HCT116 (cell line): ENCODE data around the gene DDR1. TPM values are rescaled to one million over a fixed set of nuclear protein-coding genes. Genes with fewer than 3 reads are reported as not detected.

Experiments used
- ATAC-seq: fragments of 200-7000 bp; cut with Tn5 transposase; 2 replicates; pipeline ENCODE4 v1.9.1; 2020; ENCODE audit warnings: mild to moderate bottlenecking, moderate library complexity
- BruUV-seq: library from RNA; stranded (reverse); fragments of 400-500 nt; replicated peaks from 2 replicates; lab custom pipeline; 2021; lab: Mats Ljungman, UMichigan
- CTCF ChIA-PET: fragments of 300-600 bp; sonication (Branson Sonifier 250); formaldehyde crosslinking; loops from one replicate; lab custom pipeline; 2021; ENCODE audit warnings: antibody characterized with exemption; lab: Charles Lee
- POLR2A ChIA-PET: fragments of 300-600, 350-600 bp; sonication (Branson Sonifier 250); formaldehyde crosslinking; loops from one replicate; lab custom pipeline; 2021; ENCODE audit warnings: antibody characterized with exemption; lab: Charles Lee
- RAD21 ChIA-PET, 2 experiments: fragments of 300-600 bp; sonication (Branson Sonifier 250); formaldehyde crosslinking; loops; one replicate each; lab custom pipeline; 2023; ENCODE audit warnings: low total read pairs in 2 of 2; ENCODE audit not compliant: uncharacterized antibody in 2 of 2, unreplicated experiment in 2 of 2, low non-redundant PET in 1 of 2; lab: Charles Lee
- DNase-seq: peaks from one replicate; pipeline ENCODE4 v3.0.0-alpha.2; 2010; ENCODE audit warnings: low read depth, low spot score
- H2AFZ ChIP-seq: fragments of 200-600 bp; shearing (Covaris generic), sonication (generic); 2 replicates; pipeline ENCODE4 v1.6.1; 2017; ENCODE audit warnings: low read depth, mixed run types, mixed read lengths, antibody characterized with exemption, low read length; ENCODE audit not compliant: poor library complexity, severe bottlenecking
- H3K27ac ChIP-seq: 2 replicates; pipeline ENCODE4 v1.5.1; 2012; ENCODE audit warnings: low read depth, low read length
- H3K27me3 ChIP-seq: fragments of 200-600 bp; sonication (generic); 2 replicates; pipeline ENCODE4 v1.6.1; 2016; ENCODE audit warnings: mixed run types, low read length, mixed read lengths; ENCODE audit not compliant: insufficient read depth
- H3K36me3 ChIP-seq, 2 experiments: fragments of 200-500 bp in 1 of 2; fragments of 200-600 bp in 1 of 2; sonication (Bioruptor generic) in 1 of 2; sonication (generic) in 1 of 2; 2 replicates each; pipeline versions ENCODE4 v1.5.1 to v1.6.1; 2014 to 2016; ENCODE audit warnings: low read length in 2 of 2, inconsistent platforms in 1 of 2, mixed read lengths in 1 of 2, mixed run types in 1 of 2; ENCODE audit not compliant: insufficient read depth in 2 of 2, control insufficient read depth in 1 of 2
- H3K4me1 ChIP-seq, 2 experiments: fragments of 200-600 bp in 1 of 2; sonication (generic) in 1 of 2; 2 replicates each; pipeline versions ENCODE4 v1.5.1 to v1.6.1; 2012 to 2017; ENCODE audit warnings: low read length in 2 of 2, inconsistent platforms in 1 of 2, mild to moderate bottlenecking in 1 of 2, mixed read lengths in 1 of 2, mixed run types in 1 of 2, moderate library complexity in 1 of 2; ENCODE audit not compliant: insufficient read depth in 2 of 2, control insufficient read depth in 1 of 2
- H3K4me2 ChIP-seq: fragments of 200-600 bp; sonication (generic); 2 replicates; pipeline ENCODE4 v1.6.1; 2017; ENCODE audit warnings: mixed run types, low read length, mixed read lengths
- H3K4me3 ChIP-seq, 2 experiments: fragments of 200-600 bp in 1 of 2; sonication (generic) in 1 of 2; replicated peaks in 1 of 2; 2 replicates each; pipeline ENCODE4 v1.5.1; 2011 to 2016; ENCODE audit warnings: low read length in 2 of 2, control low read depth in 1 of 2, low read depth in 1 of 2, mild to moderate bottlenecking in 1 of 2, mixed read lengths in 1 of 2, mixed run types in 1 of 2
- H3K79me2 ChIP-seq: fragments of 200-600 bp; sonication (generic); 2 replicates; pipeline ENCODE4 v1.6.1; 2017; ENCODE audit warnings: mild to moderate bottlenecking, mixed run types, low read length, moderate library complexity, mixed read lengths; ENCODE audit not compliant: insufficient read depth
- H3K9ac ChIP-seq: fragments of 200-600 bp; sonication (generic); 2 replicates; pipeline ENCODE4 v1.6.1; 2016; ENCODE audit warnings: low read length, mixed read lengths
- H3K9me2 ChIP-seq: fragments of 200-600 bp; sonication (generic), shearing (Covaris generic); 2 replicates; pipeline ENCODE4 v1.6.1; 2017; ENCODE audit warnings: mixed run types, mild to moderate bottlenecking, moderate library complexity; ENCODE audit not compliant: insufficient read depth
- H3K9me3 ChIP-seq, 2 experiments: fragments of 200-500 bp in 1 of 2; fragments of 200-600 bp in 1 of 2; sonication (Bioruptor generic) in 1 of 2; sonication (generic) in 1 of 2; 2 replicates each; pipeline ENCODE4 v1.6.1; 2014 to 2017; ENCODE audit warnings: low read length in 2 of 2, mixed read lengths in 2 of 2, inconsistent platforms in 1 of 2, low read depth in 1 of 2, mild to moderate bottlenecking in 1 of 2, mixed run types in 1 of 2, moderate library complexity in 1 of 2; ENCODE audit not compliant: control insufficient read depth in 1 of 2, insufficient read depth in 1 of 2
- H4K20me1 ChIP-seq: fragments of 200-600 bp; sonication (generic), shearing (Covaris generic); 2 replicates; pipeline ENCODE4 v1.6.1; 2017; ENCODE audit warnings: mixed run types, mild to moderate bottlenecking, moderate library complexity; ENCODE audit not compliant: insufficient read depth
- CBX3 ChIP-seq: IDR thresholded peaks from 2 replicates; pipeline ENCODE4 v1.6.1; 2012; ENCODE audit warnings: low read depth
- CEBPB ChIP-seq: IDR thresholded peaks from 2 replicates; pipeline ENCODE4 v1.6.1; 2012; ENCODE audit warnings: low read depth
- EGR1 ChIP-seq: IDR thresholded peaks from 2 replicates; pipeline ENCODE4 v1.6.1; 2012; ENCODE audit warnings: low read depth
- EZH2phosphoT487 ChIP-seq: fragments of 200-600 bp; IDR thresholded peaks from 2 replicates; pipeline ENCODE4 v1.6.1; 2018; ENCODE audit warnings: antibody characterized with exemption, borderline replicate concordance
- JUND ChIP-seq: IDR thresholded peaks from 2 replicates; pipeline ENCODE4 v1.6.1; 2012
- RAD21 ChIP-seq: IDR thresholded peaks from 2 replicates; pipeline ENCODE4 v1.6.1; 2012; ENCODE audit warnings: low read depth, mild to moderate bottlenecking
- SRF ChIP-seq: IDR thresholded peaks from 2 replicates; pipeline ENCODE4 v1.6.1; 2012; ENCODE audit warnings: low read depth
- TCF7L2 ChIP-seq: IDR thresholded peaks from 2 replicates; pipeline ENCODE4 v1.7.0; 2011; ENCODE audit warnings: borderline replicate concordance, inconsistent platforms; ENCODE audit not compliant: insufficient read depth, insufficient read length; ENCODE audit errors: extremely low read depth
- YY1 ChIP-seq: IDR thresholded peaks from 2 replicates; pipeline ENCODE4 v1.6.1; 2011; ENCODE audit warnings: low read length, low read depth, moderate library complexity, mild to moderate bottlenecking; ENCODE audit not compliant: insufficient replicate concordance; ENCODE audit errors: extremely low read depth
- ZFX ChIP-seq: fragments of 450-650 bp; IDR thresholded peaks from 2 replicates; pipeline ENCODE4 v1.6.1; 2017
- ZNF274 ChIP-seq: fragments of 200-500 bp; sonication (Bioruptor generic); IDR thresholded peaks from 2 replicates; pipeline ENCODE4 v1.6.1; 2014; ENCODE audit warnings: mild to moderate bottlenecking, low read depth, low read length, inconsistent platforms
- intact Hi-C: fragments of 100-400 bp; cut with micrococcal nuclease; formaldehyde crosslinking; loops from 2 replicates; pipeline ENCODE4 v1.10.0; 2022
- total RNA-seq: library from RNA; stranded (reverse); gene quantifications from one replicate; pipeline ENCODE4 v1.2.1, GENCODE V29; 2021; ENCODE audit not compliant: unreplicated experiment
- TF ChIP-seq, protein P1 (sequence below): IDR thresholded peaks from 2 replicates; pipeline ENCODE4 v1.6.1; 2012; ENCODE audit warnings: low read depth
- TF ChIP-seq, protein P2 (sequence below): IDR thresholded peaks from 2 replicates; pipeline ENCODE4 v1.6.1; 2012
- TF ChIP-seq, protein P3 (sequence below): IDR thresholded peaks from 2 replicates; pipeline ENCODE4 v1.6.1; 2011; ENCODE audit warnings: mild to moderate bottlenecking, low read length, moderate library complexity; ENCODE audit not compliant: insufficient replicate concordance; ENCODE audit errors: extremely low read depth

DDR1 gene
- total RNA-seq, 1 experiment from 2014 or later = 211 TPM

DNA sequence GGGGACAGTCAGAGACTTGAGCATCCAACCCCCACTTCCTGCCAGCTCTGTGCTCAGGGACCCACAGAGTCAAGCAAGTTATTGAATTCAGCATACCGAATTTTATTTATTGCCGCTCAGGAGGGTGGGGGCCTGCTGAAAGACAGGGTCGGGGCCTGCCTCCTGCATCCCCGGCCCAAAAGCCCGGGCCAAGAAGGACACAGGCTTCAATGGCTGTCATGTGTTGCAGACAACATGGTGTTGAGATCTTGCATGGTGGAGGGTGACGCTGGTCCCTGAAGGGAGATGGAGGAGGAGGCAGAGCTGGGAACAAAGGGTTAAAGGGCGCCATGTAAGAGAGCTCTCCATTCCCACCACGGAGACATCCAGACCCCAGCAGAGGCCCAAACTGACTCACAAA is 47.0 kb downstream of the DDR1 start:
- CTCF ChIA-PET = interaction anchor here (0.7 to 1.6 kb wide), 3 partner anchors 9 to 16 kb away, joined by 3 to 6 read pairs (median 5); partner anchors contain the start of gene MUCL3
- DNase-seq (no peak), ATAC-seq (no peak)
- peaks cover 7 to 20% of the 10 kb centered on the region in 2 experiments; a peak in 3 of 4 replicates for H3K4me1 ChIP-seq
- H3K27me3 ChIP-seq = no peaks in the 10 kb centered on the region
- H3K9me3 ChIP-seq = peaks cover 0 to 11% of the 10 kb centered on the region in 2 experiments; a peak in 1 of 4 replicates
- H3K79me2 ChIP-seq = no peaks in the 10 kb centered on the region
- TF ChIP-seq, protein P1, sequence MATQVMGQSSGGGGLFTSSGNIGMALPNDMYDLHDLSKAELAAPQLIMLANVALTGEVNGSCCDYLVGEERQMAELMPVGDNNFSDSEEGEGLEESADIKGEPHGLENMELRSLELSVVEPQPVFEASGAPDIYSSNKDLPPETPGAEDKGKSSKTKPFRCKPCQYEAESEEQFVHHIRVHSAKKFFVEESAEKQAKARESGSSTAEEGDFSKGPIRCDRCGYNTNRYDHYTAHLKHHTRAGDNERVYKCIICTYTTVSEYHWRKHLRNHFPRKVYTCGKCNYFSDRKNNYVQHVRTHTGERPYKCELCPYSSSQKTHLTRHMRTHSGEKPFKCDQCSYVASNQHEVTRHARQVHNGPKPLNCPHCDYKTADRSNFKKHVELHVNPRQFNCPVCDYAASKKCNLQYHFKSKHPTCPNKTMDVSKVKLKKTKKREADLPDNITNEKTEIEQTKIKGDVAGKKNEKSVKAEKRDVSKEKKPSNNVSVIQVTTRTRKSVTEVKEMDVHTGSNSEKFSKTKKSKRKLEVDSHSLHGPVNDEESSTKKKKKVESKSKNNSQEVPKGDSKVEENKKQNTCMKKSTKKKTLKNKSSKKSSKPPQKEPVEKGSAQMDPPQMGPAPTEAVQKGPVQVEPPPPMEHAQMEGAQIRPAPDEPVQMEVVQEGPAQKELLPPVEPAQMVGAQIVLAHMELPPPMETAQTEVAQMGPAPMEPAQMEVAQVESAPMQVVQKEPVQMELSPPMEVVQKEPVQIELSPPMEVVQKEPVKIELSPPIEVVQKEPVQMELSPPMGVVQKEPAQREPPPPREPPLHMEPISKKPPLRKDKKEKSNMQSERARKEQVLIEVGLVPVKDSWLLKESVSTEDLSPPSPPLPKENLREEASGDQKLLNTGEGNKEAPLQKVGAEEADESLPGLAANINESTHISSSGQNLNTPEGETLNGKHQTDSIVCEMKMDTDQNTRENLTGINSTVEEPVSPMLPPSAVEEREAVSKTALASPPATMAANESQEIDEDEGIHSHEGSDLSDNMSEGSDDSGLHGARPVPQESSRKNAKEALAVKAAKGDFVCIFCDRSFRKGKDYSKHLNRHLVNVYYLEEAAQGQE = no peak
- TF ChIP-seq YY1 = no peak
- TF ChIP-seq CBX3 = no peak
- H3K9ac ChIP-seq = no peak overlapping the region
- no peak overlapping the region for H3K4me2 ChIP-seq
- no peak overlapping the region for H3K27ac ChIP-seq
- no peak overlapping the region for H2AFZ ChIP-seq
- H3K36me3 ChIP-seq = peaks cover under 1 to 2% of the 10 kb centered on the region in 2 experiments; a peak in 2 of 4 replicates
- RAD21 ChIA-PET = no interaction called here
- intact Hi-C loops = no loop called here
- no peaks in the 10 kb centered on the region for H4K20me1 ChIP-seq
- BruUV-seq = no TSS peak
- H3K4me3 ChIP-seq = no peak overlapping the region
- POLR2A ChIA-PET = no interaction called here
- no peaks in the 10 kb centered on the region for H3K9me2 ChIP-seq

DNA sequence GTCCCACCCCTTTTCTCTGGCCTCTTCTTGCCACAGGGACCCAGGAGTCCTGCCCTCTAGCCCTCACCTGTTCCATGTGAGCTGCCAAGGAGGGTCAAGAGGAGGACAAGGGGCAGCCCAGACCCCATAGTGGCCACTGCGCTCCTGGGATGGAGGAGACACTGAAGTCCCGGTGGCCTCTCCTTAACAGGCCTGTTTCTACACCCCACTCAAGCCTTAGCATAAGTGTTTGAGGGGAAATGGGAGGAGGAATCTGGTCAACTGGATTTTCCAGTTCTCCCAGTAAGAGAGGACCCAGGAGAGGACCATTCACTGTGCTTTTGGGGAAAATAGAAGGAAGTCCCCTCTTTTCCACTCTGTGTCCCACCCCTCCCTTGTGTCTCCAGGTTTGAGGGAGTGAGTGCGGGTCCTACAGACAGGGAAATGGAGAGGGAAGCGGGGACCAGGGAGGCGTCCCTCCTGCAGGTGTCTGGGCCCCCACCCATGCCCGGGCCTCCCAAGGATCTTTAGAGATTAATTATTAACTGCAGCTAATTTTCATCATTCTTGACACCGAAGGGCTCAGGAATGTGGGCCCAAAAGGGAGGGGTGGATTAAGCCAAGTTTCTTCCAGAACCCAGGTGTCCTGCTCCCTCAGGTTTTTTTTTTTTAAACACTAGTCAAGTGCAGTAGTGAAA is 47.8 kb downstream of the DDR1 start, which contains the start of gene SFTA2:
SFTA2 (minus strand) TSS at position 202 of the 677 bp plus-strand sequence; CDS start at position 128, 74 bp downstream.
- H3K27me3 ChIP-seq = no peaks in the 10 kb centered on the region
- peaks cover 0 to 11% of the 10 kb centered on the region in 2 experiments; a peak in 1 of 4 replicates for H3K9me3 ChIP-seq
- H3K27ac ChIP-seq = no peak within 1 kb of the TSS
- DNase-seq (no peak), ATAC-seq (no peak)
- H3K79me2 ChIP-seq = no peaks in the 10 kb centered on the region
- H3K4me2 ChIP-seq = peak within 1 kb of the TSS; percentile 43
- POLR2A ChIA-PET = no interaction called here
- intact Hi-C loops = no loop called here
- no peaks in the 10 kb centered on the region for H4K20me1 ChIP-seq
- RAD21 ChIA-PET = no interaction called here
- H3K9me2 ChIP-seq = no peaks in the 10 kb centered on the region
- H3K9ac ChIP-seq = no peak within 1 kb of the TSS
- H3K4me3 ChIP-seq = no peak within 1 kb of the TSS
- CTCF ChIA-PET = interaction anchor here (0.7 to 1.6 kb wide), 3 partner anchors 8 to 17 kb away, joined by 3 to 6 read pairs (median 5); partner anchors contain the start of gene MUCL3
- H3K36me3 ChIP-seq = no peaks in the 10 kb centered on the region
- H3K4me1 ChIP-seq = peaks cover 7 to 13% of the 10 kb centered on the region in 2 experiments; a peak in 3 of 4 replicates
- BruUV-seq = no TSS peak
- H2AFZ ChIP-seq = no peak within 1 kb of the TSS
- TF ChIP-seq EGR1 = no peak
- TF ChIP-seq CEBPB = no peak
- no peak for TF ChIP-seq ZNF274
- TF ChIP-seq ZFX = no peak
- no peak for TF ChIP-seq EZH2phosphoT487
- no peak for TF ChIP-seq CBX3
- TF ChIP-seq, protein P2, sequence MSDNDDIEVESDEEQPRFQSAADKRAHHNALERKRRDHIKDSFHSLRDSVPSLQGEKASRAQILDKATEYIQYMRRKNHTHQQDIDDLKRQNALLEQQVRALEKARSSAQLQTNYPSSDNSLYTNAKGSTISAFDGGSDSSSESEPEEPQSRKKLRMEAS = no peak
- no peak for TF ChIP-seq JUND
- TF ChIP-seq RAD21 = no peak
- TF ChIP-seq, protein P3, sequence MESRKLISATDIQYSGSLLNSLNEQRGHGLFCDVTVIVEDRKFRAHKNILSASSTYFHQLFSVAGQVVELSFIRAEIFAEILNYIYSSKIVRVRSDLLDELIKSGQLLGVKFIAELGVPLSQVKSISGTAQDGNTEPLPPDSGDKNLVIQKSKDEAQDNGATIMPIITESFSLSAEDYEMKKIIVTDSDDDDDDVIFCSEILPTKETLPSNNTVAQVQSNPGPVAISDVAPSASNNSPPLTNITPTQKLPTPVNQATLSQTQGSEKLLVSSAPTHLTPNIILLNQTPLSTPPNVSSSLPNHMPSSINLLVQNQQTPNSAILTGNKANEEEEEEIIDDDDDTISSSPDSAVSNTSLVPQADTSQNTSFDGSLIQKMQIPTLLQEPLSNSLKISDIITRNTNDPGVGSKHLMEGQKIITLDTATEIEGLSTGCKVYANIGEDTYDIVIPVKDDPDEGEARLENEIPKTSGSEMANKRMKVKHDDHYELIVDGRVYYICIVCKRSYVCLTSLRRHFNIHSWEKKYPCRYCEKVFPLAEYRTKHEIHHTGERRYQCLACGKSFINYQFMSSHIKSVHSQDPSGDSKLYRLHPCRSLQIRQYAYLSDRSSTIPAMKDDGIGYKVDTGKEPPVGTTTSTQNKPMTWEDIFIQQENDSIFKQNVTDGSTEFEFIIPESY = no peak
- no peak for TF ChIP-seq SRF
- TF ChIP-seq TCF7L2 = no peak
